SK-N-MC (cell line): ENCODE results near the gene NFE2.

Experiments used
- DNase-seq: peaks from one replicate; pipeline ENCODE4 v3.0.0-alpha.2; 2011; ENCODE audit warnings: low read depth, low spot score
- H3K27ac ChIP-seq: fragments of 200-600 bp; sonication (generic); 2 replicates; pipeline ENCODE4 v1.5.1; 2016; ENCODE audit warnings: mixed run types
- H3K36me3 ChIP-seq: fragments of 200-600 bp; sonication (generic); 2 replicates; pipeline ENCODE4 v1.6.1; 2017; ENCODE audit warnings: antibody characterized with exemption, low read length, mixed read lengths; ENCODE audit not compliant: insufficient read depth
- H3K4me3 ChIP-seq: fragments of 200-600 bp; sonication (generic); 2 replicates; pipeline ENCODE4 v1.5.1; 2016
- H3K9ac ChIP-seq: fragments of 200-600 bp; sonication (generic); 2 replicates; pipeline ENCODE4 v1.8.0; 2017; ENCODE audit warnings: mixed run types, mixed read lengths; ENCODE audit not compliant: insufficient read length
- H3K9me3 ChIP-seq: fragments of 200-600 bp; sonication (generic); 2 replicates; pipeline ENCODE4 v1.6.1; 2017; ENCODE audit warnings: low read depth, mild to moderate bottlenecking, antibody characterized with exemption, low read length, moderate library complexity, mixed read lengths
- EZH2 ChIP-seq: fragments of 200-600 bp; sonication (generic); IDR thresholded peaks from one replicate; pipeline ENCODE4 v1.6.1; 2017; ENCODE audit warnings: antibody characterized with exemption
- FOXP2 ChIP-seq: optimal IDR thresholded peaks from 2 replicates; pipeline ENCODE3; 2011; ENCODE audit warnings: mild to moderate bottlenecking, moderate library complexity; ENCODE audit not compliant: insufficient read depth; ENCODE audit errors: extremely low read length, control extremely low read depth
- POLR2AphosphoS5 ChIP-seq: IDR thresholded peaks from 2 replicates; pipeline ENCODE4 v1.6.1; 2012; ENCODE audit warnings: mild to moderate bottlenecking, low read depth, low read length, borderline replicate concordance

The NFE2 gene

GRCh38 chr12:54280468-54281260, 20.2 kb downstream of the NFE2 start, which contains the start of gene HNRNPA1:
HNRNPA1 (plus strand) TSS chr12:54280726; CDS start chr12:54280808, 82 bp downstream.
- Histone ChIP-seq H3K36me3 (peaks cover 77% of the 10 kb centered on the region), H3K4me3 (peak within 1 kb of the TSS; percentile 100), H3K9ac (peak within 1 kb of the TSS; percentile 100), H3K27ac (peak within 1 kb of the TSS; percentile 100), H3K9me3 (no peaks in the 10 kb centered on the region)
- TF ChIP-seq POLR2AphosphoS5 (peak; percentile 98), FOXP2 (no peak)
- DNase-seq = peak; percentile 100

DNA sequence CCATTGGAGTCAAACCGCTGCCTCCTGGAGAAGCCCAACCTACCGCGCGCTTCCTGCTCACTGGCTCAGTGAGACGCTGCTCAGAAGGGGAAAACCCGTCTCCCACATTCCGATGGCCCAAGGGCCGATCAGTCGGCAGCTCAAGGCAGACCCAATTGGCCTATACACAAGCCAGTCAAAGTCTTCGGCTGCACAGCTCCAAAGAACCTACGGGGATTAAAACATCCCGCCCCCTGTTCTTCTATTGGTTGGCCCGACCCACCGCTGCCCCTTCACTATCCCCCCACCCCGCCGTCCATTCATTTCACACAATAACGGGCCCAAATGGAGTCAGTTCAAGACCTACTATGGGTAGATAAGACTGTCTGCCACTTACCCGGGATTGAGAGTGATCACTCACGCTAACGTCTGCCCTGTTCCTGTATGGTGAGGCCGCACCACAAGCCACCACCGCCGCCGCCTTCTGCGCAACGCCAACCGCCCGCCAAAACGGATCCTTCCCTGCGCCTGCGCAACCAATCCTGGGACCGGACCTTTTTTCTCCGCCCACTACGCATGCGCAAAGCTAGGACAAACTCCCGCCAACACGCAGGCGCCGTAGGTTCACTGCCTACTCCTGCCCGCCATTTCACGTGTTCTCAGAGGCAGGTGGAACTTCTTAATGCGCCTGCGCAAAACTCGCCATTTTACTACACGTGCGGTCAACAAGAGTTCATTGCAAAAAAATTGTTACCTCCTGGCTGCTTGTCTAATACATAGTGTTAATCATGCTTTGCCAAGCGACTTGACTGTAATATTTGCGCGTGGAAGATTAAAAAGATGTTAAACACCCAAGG, 21.0 kb downstream of the NFE2 start, which contains the start of gene CBX5:
CBX5 (minus strand) TSS at position 491 of the 836 bp plus-strand sequence. CDS start 22,472 bp downstream, outside the sequence.
- Histone ChIP-seq H3K4me3 (peak within 1 kb of the TSS; percentile 100), H3K9ac (peak within 1 kb of the TSS; percentile 100), H3K9me3 (no peaks in the 10 kb centered on the region), H3K36me3 (peaks cover 68% of the 10 kb centered on the region), H3K27ac (peak within 1 kb of the TSS; percentile 100)
- peak; percentile 95 for TF ChIP-seq POLR2AphosphoS5
- TF ChIP-seq FOXP2 = no peak
- no peak for TF ChIP-seq EZH2
- DNase-seq = peak; percentile 99

- Histone ChIP-seq H3K9me3 (no peaks in the 10 kb centered on the region), H3K27ac (peak overlapping the region; percentile 100), H3K36me3 (peaks cover 65% of the 10 kb centered on the region), H3K4me3 (peak overlapping the region; percentile 100), H3K9ac (peak overlapping the region; percentile 99)
- TF ChIP-seq EZH2 (no peak), FOXP2 (no peak), POLR2AphosphoS5 (no peak)
- no peak for DNase-seq
These were observed 21.6 kb downstream of the NFE2 start for GRCh38 chr12:54279227-54279631.

GRCh38 chr12:54277823-54278276, 23.0 kb downstream of the NFE2 start:
- no peaks in the 10 kb centered on the region for H3K9me3 ChIP-seq
- TF ChIP-seq FOXP2 = no peak
- no peak; the same call in 1 of the 2 replicates for TF ChIP-seq POLR2AphosphoS5
- TF ChIP-seq EZH2 = no peak
- peak overlapping the region; percentile 100 for H3K4me3 ChIP-seq
- no peak overlapping the region for H3K27ac ChIP-seq
- peak overlapping the region; percentile 99 for H3K9ac ChIP-seq
- H3K36me3 ChIP-seq = peaks cover 65% of the 10 kb centered on the region
- no peak for DNase-seq

- Histone ChIP-seq H3K9ac (peak overlapping the region; percentile 12), H3K4me3 (no peak overlapping the region), H3K36me3 (peaks cover 64% of the 10 kb centered on the region), H3K9me3 (no peaks in the 10 kb centered on the region), H3K27ac (peak overlapping the region; percentile 45; the same call in 1 of the 2 replicates)
- DNase-seq = no peak
- TF ChIP-seq POLR2AphosphoS5 = no peak
- no peak for TF ChIP-seq FOXP2
- TF ChIP-seq EZH2 = no peak
These were observed 24.4 kb downstream of the NFE2 start for GRCh38 chr12:54276368-54276767.

DNA sequence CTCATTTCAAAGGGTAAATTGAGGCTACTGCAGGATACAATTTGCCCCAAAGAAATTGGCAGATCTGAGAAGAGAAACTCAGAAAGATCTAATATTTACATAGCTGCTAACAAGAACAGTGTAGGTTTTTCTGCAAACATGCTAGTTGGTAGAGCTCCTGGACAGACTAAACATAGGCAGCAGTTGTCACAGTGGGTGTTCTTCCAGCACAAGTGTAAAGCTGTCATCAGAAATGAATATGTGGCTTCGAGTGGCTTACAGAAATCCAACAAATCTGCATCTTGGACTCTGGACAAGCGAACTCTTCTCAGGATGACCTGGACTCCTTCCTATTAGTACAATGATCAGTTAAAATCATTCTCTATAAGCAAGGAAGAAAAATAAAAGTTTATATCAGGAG, 26.8 kb downstream of the NFE2 start:
- H3K27ac ChIP-seq = peak overlapping the region; percentile 56

DNA sequence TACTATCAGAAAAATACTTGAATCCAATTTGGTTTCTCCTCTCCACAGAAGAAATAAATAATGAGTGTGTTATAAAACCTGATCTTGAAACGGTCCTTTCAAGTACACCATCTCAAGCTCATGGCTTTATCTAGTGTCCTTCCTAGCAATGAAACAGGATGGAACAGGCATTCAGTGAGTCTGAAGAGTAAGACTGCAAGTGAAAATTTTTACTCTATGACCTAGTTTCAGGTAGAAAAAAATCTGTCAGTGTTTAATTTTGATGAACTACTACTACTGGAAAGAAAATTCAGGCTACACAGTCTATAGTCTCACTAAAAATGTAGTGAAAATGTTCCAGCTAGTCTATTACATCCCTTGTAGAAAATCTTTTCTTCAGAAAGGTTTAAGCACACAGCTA, 28.6 kb downstream of the NFE2 start:
- no peak for DNase-seq
- peaks cover 44% of the 10 kb centered on the region for H3K36me3 ChIP-seq
- no peak overlapping the region for H3K4me3 ChIP-seq
- no peak overlapping the region for H3K9ac ChIP-seq
- TF ChIP-seq EZH2 = no peak
- no peak for TF ChIP-seq FOXP2
- no peak for TF ChIP-seq POLR2AphosphoS5
- H3K9me3 ChIP-seq = no peaks in the 10 kb centered on the region
- H3K27ac ChIP-seq = peak overlapping the region; percentile 23

More for the DNA sequence above, 26.8 kb downstream of the NFE2 start:
- Histone ChIP-seq H3K9me3 (no peaks in the 10 kb centered on the region), H3K4me3 (0 out of 2 replicates have a peak overlapping the region, but pooled peaks have one; percentile 8), H3K36me3 (peaks cover 55% of the 10 kb centered on the region), H3K9ac (peak overlapping the region; percentile 13)
- TF ChIP-seq EZH2 (no peak), FOXP2 (no peak), POLR2AphosphoS5 (no peak)
- no peak for DNase-seq

DNA sequence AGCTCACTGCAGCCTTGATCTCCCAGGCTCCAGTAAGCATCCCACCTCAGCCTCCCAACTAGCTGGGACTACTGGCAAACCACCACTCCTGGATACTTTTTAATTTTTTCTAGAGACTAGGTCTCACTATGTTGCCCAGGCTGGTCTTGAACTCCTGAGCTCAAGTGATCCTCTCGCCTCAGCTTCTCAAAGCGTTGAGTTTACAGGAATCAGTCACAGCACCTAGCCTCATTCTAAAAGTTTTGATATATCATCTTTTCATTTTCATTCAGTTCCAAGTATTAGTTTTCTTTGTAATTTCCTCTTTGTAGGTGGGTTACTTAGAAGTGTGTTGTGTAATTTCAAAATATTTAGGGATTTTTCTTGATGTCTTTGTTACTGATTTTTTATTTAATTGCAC, 30.5 kb downstream of the NFE2 start:
- Histone ChIP-seq H3K27ac (peak overlapping the region; percentile 56), H3K9me3 (no peaks in the 10 kb centered on the region), H3K9ac (no peak overlapping the region), H3K36me3 (peaks cover 35% of the 10 kb centered on the region), H3K4me3 (no peak overlapping the region)
- TF ChIP-seq POLR2AphosphoS5 (no peak), FOXP2 (no peak), EZH2 (no peak)
- DNase-seq = no peak
